Transverse colon (tissue), 4 donors: ENCODE data around the gene TRIM65. TPM values are rescaled to one million over a fixed set of nuclear protein-coding genes. Genes with fewer than 3 reads are reported as not detected.

Source experiments
- DNase-seq: peaks from one replicate; pipeline ENCODE4 v3.0.0-alpha.2; 2019
- H3K27ac ChIP-seq, 4 donors: fragments of 200-600 bp; sonication (generic); 2 replicates each; pipeline ENCODE4 v1.5.1; 2016 to 2018; ENCODE audit warnings: inconsistent platforms in 4 of 4
- H3K27me3 ChIP-seq: fragments of 200-600 bp; sonication (generic); 2 replicates; pipeline ENCODE4 v1.5.1; 2017; ENCODE audit warnings: inconsistent platforms
- H3K36me3 ChIP-seq, 4 donors: fragments of 200-600 bp; sonication (generic); 2 replicates each; pipeline ENCODE4 v1.5.1; 2017 to 2019; ENCODE audit warnings: inconsistent platforms in 4 of 4
- H3K4me1 ChIP-seq, 4 donors: fragments of 200-600 bp; sonication (generic); 2 replicates each; pipeline ENCODE4 v1.5.1; 2017 to 2020; ENCODE audit warnings: inconsistent platforms in 4 of 4
- H3K4me3 ChIP-seq, 4 donors: fragments of 200-600 bp; sonication (generic); 1 replicate in 1 of 4; 2 replicates in 3 of 4; pipeline versions ENCODE4 v1.5.1 to v1.6.1; 2017 to 2019; ENCODE audit warnings: inconsistent platforms in 4 of 4
- H3K9me3 ChIP-seq, 2 donors: fragments of 200-600 bp; sonication (generic); 2 replicates each; pipeline ENCODE4 v1.5.1; 2017 to 2019; ENCODE audit warnings: inconsistent platforms in 2 of 2
- CTCF ChIP-seq, 5 experiments: fragments of 200-600 bp in 3 of 5; fragments of 450-650 bp in 2 of 5; sonication (generic) in 3 of 5; IDR thresholded peaks; 1 replicate in 2 of 5; 2 replicates in 3 of 5; pipeline ENCODE4 v1.5.1; 2016 to 2017; ENCODE audit warnings: antibody characterized with exemption in 5 of 5, inconsistent platforms in 3 of 5, mild to moderate bottlenecking in 2 of 5, moderate library complexity in 1 of 5
- EP300 ChIP-seq: sonication (generic); formaldehyde crosslinking; IDR thresholded peaks from one replicate; pipeline ENCODE4 v1.6.1; 2017; ENCODE audit warnings: antibody characterized with exemption, low read depth
- POLR2A ChIP-seq: fragments of 450-650 bp; IDR thresholded peaks from one replicate; pipeline ENCODE4 v1.6.1; 2016; ENCODE audit warnings: antibody characterized with exemption, mild to moderate bottlenecking, moderate library complexity
- POLR2AphosphoS5 ChIP-seq, 3 donors: sonication (generic); formaldehyde crosslinking; IDR thresholded peaks; one replicate each; pipeline ENCODE4 v1.6.1; 2016; ENCODE audit warnings: antibody characterized with exemption in 3 of 3
- WGBS, 2 donors: methylation state at CpG; one replicate each; pipeline ENCODE4 v1.1.5; 2018; ENCODE audit warnings: low coverage in 1 of 2; 5-methylcytosine and 5-hydroxymethylcytosine counted together
- in situ Hi-C, 4 donors: fragments of 200-750 bp; cut with MboI; loops; one replicate each; pipeline versions ENCODE4 v1.15.0 to v1.15.1; 2017; ENCODE audit warnings: low sequenced_read_pairs in 3 of 4, low pct_ligation_motif_present in 1 of 4, low pct_unique_long_range_greater_than_20kb in 1 of 4
- intact Hi-C: fragments of 100-400 bp; cut with DNase I; formaldehyde crosslinking; loops from one replicate; pipeline ENCODE4 v1.15.1; 2023; ENCODE audit warnings: low total_unique reads
- total RNA-seq, 4 donors: library from RNA; depleted of rRNA; stranded (reverse); fragments of >200 nt; gene quantifications; one replicate each; pipeline ENCODE4 v1.1.0, GENCODE V29; 2016

Gene TRIM65
- total RNA-seq, 4 donors from 2014 or later: 16.8 to 21.7 (median 20.5) TPM

DNA sequence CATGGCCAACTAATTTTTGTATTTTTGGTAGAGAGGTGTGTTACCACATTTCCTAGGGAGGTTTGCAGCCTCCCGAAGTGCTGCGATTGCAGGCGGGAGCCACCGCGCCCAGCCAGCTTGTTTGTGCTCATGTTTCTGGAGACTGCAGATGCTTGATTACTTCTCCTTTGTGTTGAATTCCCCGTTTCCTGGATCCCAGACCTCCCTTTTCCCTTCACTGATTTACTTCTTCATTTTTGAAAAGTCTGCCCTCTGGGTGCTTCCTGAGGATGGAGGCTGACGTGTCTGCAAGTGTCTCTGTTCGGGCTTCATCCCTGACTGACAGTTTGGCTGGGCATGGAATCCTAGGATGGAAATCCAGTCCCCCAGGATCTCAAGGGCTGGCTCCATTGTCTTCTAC lies 11.3 kb downstream of the TRIM65 start:
- Histone ChIP-seq H3K4me3 (no peak overlapping the region), H3K9me3 (no peaks in the 10 kb centered on the region), H3K27me3 (no peaks in the 10 kb centered on the region), H3K27ac (no peak overlapping the region), H3K4me1 (no peaks in the 10 kb centered on the region), H3K36me3 (no peaks in the 10 kb centered on the region)
- DNase-seq: no peak
- intact Hi-C loops: no loop called here
- WGBS, 2 donors: 67 to 75% methylated on average over 3 to 8 of the region's 8 CpGs
- in situ Hi-C loops: loop anchor here in 1 of 4 donors (25.0 kb wide), 1 partner anchor 123 kb away; the partner anchor contains the start of gene GALK1
- TF ChIP-seq POLR2AphosphoS5 (IDR thresholded peaks at IDR 0.05) (no peak), CTCF (IDR thresholded peaks at IDR 0.05) (no peak), EP300 (no peak), POLR2A (no peak)

DNA sequence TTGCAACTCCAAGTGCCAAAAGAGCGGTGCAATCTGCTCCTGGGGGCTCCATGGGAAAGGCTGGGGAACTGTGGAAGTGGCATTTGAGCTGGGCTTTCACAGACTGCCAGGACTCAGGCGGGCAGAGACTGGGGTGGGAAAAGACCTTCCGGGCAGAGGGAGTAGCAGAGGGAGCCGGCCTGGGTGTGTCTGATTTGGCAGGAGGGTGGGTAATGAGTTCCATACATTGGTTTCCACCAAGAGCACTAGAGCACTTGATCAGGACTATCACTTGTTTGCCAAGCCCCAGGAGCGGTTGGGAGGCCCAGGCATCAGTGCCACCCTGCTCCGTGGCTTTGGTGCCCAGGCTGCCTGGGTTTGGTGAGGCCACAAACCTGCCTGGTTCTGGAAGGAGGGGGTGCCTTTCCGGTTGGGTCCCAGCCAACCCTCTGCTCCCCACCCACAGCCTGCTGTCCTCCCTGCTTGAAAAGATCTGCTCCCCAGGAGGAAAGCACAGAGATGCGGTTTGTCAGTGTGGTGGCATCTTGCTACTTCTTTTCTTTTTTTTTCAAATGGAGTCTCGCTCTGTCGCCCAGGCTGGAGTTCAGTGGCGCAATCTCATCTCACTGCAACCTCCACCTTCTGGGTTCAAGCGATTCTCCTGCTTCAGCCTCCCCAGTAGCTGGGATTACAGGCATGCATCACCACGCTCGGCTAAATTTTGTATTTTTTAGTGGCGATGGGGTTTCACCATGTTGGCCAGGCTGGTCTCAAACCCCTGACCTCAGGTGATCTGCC lies 14.9 kb downstream of the TRIM65 start:
- TF ChIP-seq POLR2A: no peak
- no peak for TF ChIP-seq POLR2AphosphoS5 (IDR thresholded peaks at IDR 0.05)
- TF ChIP-seq EP300: no peak
- TF ChIP-seq CTCF (IDR thresholded peaks at IDR 0.05): no peak
- Histone ChIP-seq H3K27me3 (no peaks in the 10 kb centered on the region), H3K9me3 (no peaks in the 10 kb centered on the region), H3K4me1 (peaks cover under 1 to 13% (median 9%) of the 10 kb centered on the region in 4 donors), H3K36me3 (no peaks in the 10 kb centered on the region), H3K4me3 (no peak overlapping the region), H3K27ac (no peak overlapping the region)
- DNase-seq: no peak
- intact Hi-C loops: no loop called here
- WGBS, 2 donors: 86 to 100% methylated on average over 1 to 15 of the region's 15 CpGs
- in situ Hi-C loops: loop anchor here in 1 of 4 donors (25.0 kb wide), 1 partner anchor 120 kb away; the partner anchor contains the start of gene GALK1

DNA sequence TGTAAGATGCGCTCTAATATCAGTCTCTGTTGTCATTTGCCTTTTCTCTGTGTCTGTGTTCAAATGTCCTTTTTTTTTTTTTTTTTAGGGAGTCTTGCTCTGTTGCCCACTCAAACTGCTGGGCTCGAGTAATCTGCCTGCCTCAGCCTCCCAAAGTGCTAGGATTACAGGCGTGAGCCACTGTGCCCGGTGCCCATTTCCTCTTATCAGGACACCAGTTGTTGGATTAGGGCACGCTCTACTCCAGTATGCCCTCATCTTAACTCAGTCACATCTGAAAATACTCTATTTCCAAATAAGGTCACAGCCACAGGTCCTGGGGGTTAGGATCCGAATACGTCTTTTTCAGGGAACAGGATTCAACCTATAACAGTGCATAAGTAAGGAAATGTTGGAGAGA lies 16.5 kb downstream of the TRIM65 start:
- Histone ChIP-seq H3K36me3 (no peaks in the 10 kb centered on the region), H3K27me3 (no peaks in the 10 kb centered on the region), H3K4me3 (no peak overlapping the region), H3K27ac (no peak overlapping the region), H3K4me1 (peaks cover 16 to 29% (median 25%) of the 10 kb centered on the region in 4 donors), H3K9me3 (no peaks in the 10 kb centered on the region)
- intact Hi-C loops (no loop called here), in situ Hi-C loops (loop anchor here in 1 of 4 donors (25.0 kb wide), 1 partner anchor 118 kb away; the partner anchor contains the start of gene GALK1)
- TF ChIP-seq POLR2AphosphoS5 (IDR thresholded peaks at IDR 0.05): no peak
- no peak for TF ChIP-seq EP300
- TF ChIP-seq POLR2A: no peak
- no peak for TF ChIP-seq CTCF (IDR thresholded peaks at IDR 0.05)
- WGBS, 2 donors: 81 to 86% methylated on average over 6 to 7 of the region's 7 CpGs
- no peak for DNase-seq

DNA sequence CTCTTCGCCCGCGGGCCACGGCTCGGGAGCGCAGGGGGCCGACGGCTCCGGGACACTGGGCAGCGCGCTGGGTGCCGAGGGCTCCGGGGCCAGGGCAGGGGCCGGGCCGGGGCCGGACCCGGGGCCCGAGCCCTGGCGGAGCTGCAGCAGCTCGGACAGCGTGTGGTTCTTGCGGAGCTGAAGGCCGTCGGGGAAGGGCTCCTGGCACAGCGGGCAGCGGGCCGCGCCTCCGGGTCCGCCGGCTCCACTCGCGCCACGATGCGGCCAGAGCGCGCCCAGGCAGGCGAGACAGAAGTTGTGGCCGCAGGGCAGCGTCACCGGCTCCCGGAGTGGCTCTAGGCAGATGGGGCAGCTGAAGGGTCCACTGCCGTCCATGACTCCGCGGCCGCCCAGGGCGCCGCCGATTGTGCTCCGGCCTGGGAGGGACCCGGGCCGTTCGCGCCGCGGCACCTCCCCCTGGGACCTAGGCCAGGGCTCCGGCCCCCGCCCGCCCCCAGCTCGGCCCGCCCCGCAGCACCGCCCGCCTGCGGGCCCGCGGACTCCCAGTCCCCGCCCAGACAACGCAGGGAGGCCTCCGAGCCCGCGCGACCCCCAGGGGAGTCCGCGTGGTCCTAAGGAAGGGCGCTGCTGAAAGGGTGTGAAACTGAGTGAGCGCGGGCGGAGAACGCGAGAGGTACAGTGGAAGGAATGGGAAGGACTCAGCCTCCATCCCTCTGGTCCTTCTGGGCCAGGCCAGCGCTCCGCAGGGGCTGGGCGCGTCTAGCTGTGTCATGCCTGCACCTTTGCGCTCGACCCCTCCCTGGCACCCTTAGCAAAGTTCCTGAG lies 18.4 kb downstream of the TRIM65 start, which contains the start of gene TRIM47:
Gene TRIM47 (minus strand): TSS at position 408 of the 825 bp plus-strand sequence. CDS start 33 bp downstream, at position 375.
- in situ Hi-C loops: loop anchor here in 1 of 4 donors (25.0 kb wide), 1 partner anchor 116 kb away; the partner anchor contains the start of gene GALK1
- H3K4me1 ChIP-seq: peaks cover 28 to 48% (median 39%) of the 10 kb centered on the region in 4 donors

More for the DNA sequence above, 18.4 kb downstream of the TRIM65 start, which contains the start of gene TRIM47:
- peak within 1 kb of the TSS; percentile 94 to 97 (median 96) for H3K27ac ChIP-seq
- H3K36me3 ChIP-seq: no peaks in the 10 kb centered on the region
- TF ChIP-seq CTCF (IDR thresholded peaks at IDR 0.05) (peak; percentile 11 to 44 (median 30)), EP300 (no peak), POLR2A (peak; percentile 49), POLR2AphosphoS5 (IDR thresholded peaks at IDR 0.05) (peak; percentile 87 to 96 (median 87))
- DNase-seq: peak; percentile 78
- H3K9me3 ChIP-seq: no peaks in the 10 kb centered on the region
- peak within 1 kb of the TSS; percentile 63 to 76 (median 70) for H3K4me3 ChIP-seq
- 0% methylated on average over 6 to 67 of the region's 87 CpGs for WGBS, 2 donors
- intact Hi-C loops: loop anchor here (5.0 kb wide), 1 partner anchor 849 kb away; the partner anchor contains the start of genes JMJD6 and METTL23
- H3K27me3 ChIP-seq: no peaks in the 10 kb centered on the region
